Measurements from ENCODE around the gene AP5Z1.

GRCh38 chr7:4790516-4790991 lies 15.1 kb downstream of the AP5Z1 start:
- no peak for TF ChIP-seq POLR2A (IDR thresholded peaks at IDR 0.05; ENCODE audit: low read depth)
- no peak for TF ChIP-seq POLR2AphosphoS5 (IDR thresholded peaks at IDR 0.05)
- TF ChIP-seq CTCF (IDR thresholded peaks at IDR 0.05), result no peak
- TF ChIP-seq EP300 (IDR thresholded peaks at IDR 0.05), result no peak

Measured in esophagus muscularis mucosa (tissue), 4 donors.